K562 (cell line): Measurements from ENCODE around the gene SEH1L. TPM values are rescaled to one million over a fixed set of nuclear protein-coding genes. Genes with fewer than 3 reads are reported as not detected.
"Not testable (repeated sequence)": the region's sequence is repeated elsewhere in the genome, so short reads cannot be mapped to it uniquely, and the experiment has no call there.

Experiments
- ATAC-seq: fragments of 200-7000 bp; cut with Tn5 transposase; 3 replicates; pipeline ENCODE4 v1.9.1; 2020; ENCODE audit warnings: moderate library complexity
- BruUV-seq: library from RNA; stranded (reverse); fragments of 400-500 nt; replicated peaks from 2 replicates; lab custom pipeline; 2021; lab: Mats Ljungman, UMichigan
- CTCF ChIA-PET: fragments of 300-600 bp; formaldehyde crosslinking; extraction: SDS; loops from one replicate; lab custom pipeline; 2021; ENCODE audit warnings: low intra/inter-chr PET ratio; lab: Yijun Ruan, JAX
- POLR2A ChIA-PET: fragments of 300-600, 350-650 bp; sonication (Branson Sonifier 250); formaldehyde crosslinking; extraction: SDS; loops from one replicate; lab custom pipeline; 2021; ENCODE audit warnings: antibody characterized with exemption, inconsistent platforms; lab: Yijun Ruan, JAX
- DNase-seq, 4 experiments: peaks; one replicate each; pipeline versions ENCODE4 v3.0.0 to v3.0.0-alpha.2; 2011 to 2018; ENCODE audit warnings: low spot score in 3 of 4, mixed read lengths in 3 of 4; ENCODE audit errors: extremely low read depth in 1 of 4
- FAIRE-seq: peaks from 2 replicates; lab custom pipeline; 2011; peaks lifted over from hg19 to GRCh38; lab: Jason Lieb, UNC
- H2AFZ ChIP-seq: 2 replicates; pipeline ENCODE4 v1.6.0; 2011; ENCODE audit warnings: low read depth, low read length, control low read depth, inconsistent platforms
- H3K27ac ChIP-seq: fragments of 200-600 bp; 3 replicates; pipeline ENCODE4 v1.8.0; 2011; ENCODE audit warnings: low read depth, mild to moderate bottlenecking, control low read depth, inconsistent platforms, low read length, moderate library complexity, mixed read lengths; ENCODE audit errors: extremely low read depth
- H3K27me3 ChIP-seq, 2 experiments: fragments of 300-600 bp in 1 of 2; 2 replicates in 1 of 2; 3 replicates in 1 of 2; pipeline versions ENCODE4 v1.6.0 to v1.8.0; 2011; ENCODE audit warnings: inconsistent platforms in 2 of 2, low read length in 2 of 2, mild to moderate bottlenecking in 1 of 2, mixed read lengths in 1 of 2, moderate library complexity in 1 of 2; ENCODE audit not compliant: control insufficient read depth in 2 of 2, insufficient read depth in 2 of 2
- H3K36me3 ChIP-seq: fragments of 300-600 bp; 3 replicates; pipeline ENCODE4 v1.8.0; 2011; ENCODE audit warnings: mild to moderate bottlenecking, low read length, inconsistent platforms; ENCODE audit not compliant: control insufficient read depth, insufficient read depth
- H3K4me1 ChIP-seq, 2 experiments: fragments of 200-600 bp in 1 of 2; replicated peaks in 1 of 2; 2 replicates in 1 of 2; 3 replicates in 1 of 2; pipeline versions ENCODE4 v1.5.1 to v1.8.0; 2011; ENCODE audit warnings: inconsistent platforms in 2 of 2, low read length in 2 of 2, mild to moderate bottlenecking in 1 of 2, mixed read lengths in 1 of 2, moderate library complexity in 1 of 2; ENCODE audit not compliant: control insufficient read depth in 2 of 2, insufficient read depth in 2 of 2
- H3K4me2 ChIP-seq: 2 replicates; pipeline ENCODE4 v1.6.1; 2011; ENCODE audit warnings: low read length, control low read depth, inconsistent platforms, mixed read lengths; ENCODE audit not compliant: insufficient read depth
- H3K4me3 ChIP-seq: fragments of 200-600 bp; sonication (generic), shearing (Covaris generic); 2 replicates; pipeline ENCODE4 v1.5.1; 2016; ENCODE audit warnings: control low read depth, inconsistent platforms
- H3K79me2 ChIP-seq: fragments of 200-600 bp; 3 replicates; pipeline ENCODE4 v1.8.0; 2011; ENCODE audit warnings: low read length, inconsistent platforms; ENCODE audit not compliant: control insufficient read depth, insufficient read depth
- H3K9ac ChIP-seq, 2 experiments: 2 replicates each; pipeline versions ENCODE4 v1.6.0 to v1.6.1; 2011; ENCODE audit warnings: low read depth in 2 of 2, low read length in 2 of 2, control low read depth in 1 of 2, inconsistent platforms in 1 of 2, mild to moderate bottlenecking in 1 of 2, mixed read lengths in 1 of 2; ENCODE audit not compliant: insufficient read depth in 1 of 2
- H3K9me1 ChIP-seq: one replicate; pipeline ENCODE4 v1.6.0; 2011; ENCODE audit warnings: inconsistent platforms, mild to moderate bottlenecking, low read length, moderate library complexity; ENCODE audit not compliant: control insufficient read depth, insufficient read depth
- H3K9me3 ChIP-seq: replicated peaks from 2 replicates; pipeline ENCODE4 v1.5.1; 2011; ENCODE audit warnings: low read depth, low read length, inconsistent platforms; ENCODE audit not compliant: control insufficient read depth, insufficient read depth
- H4K20me1 ChIP-seq: replicated peaks from 2 replicates; pipeline ENCODE4 v1.6.1; 2011; ENCODE audit warnings: low read length, inconsistent platforms, mixed read lengths; ENCODE audit not compliant: control insufficient read depth, insufficient read depth
- ARID1B ChIP-seq: fragments of 450-650 bp; IDR thresholded peaks from 2 replicates; pipeline ENCODE4 v1.6.1; 2016; ENCODE audit warnings: antibody characterized with exemption, mild to moderate bottlenecking, inconsistent platforms
- CBFA2T2 ChIP-seq: fragments of 450-650 bp; conservative IDR thresholded peaks from 2 replicates; pipeline ENCODE4 v1.6.1; 2017; ENCODE audit warnings: mild to moderate bottlenecking
- CBFA2T3 ChIP-seq: fragments of 450-650 bp; IDR thresholded peaks from 2 replicates; pipeline ENCODE4 v1.6.1; 2017
- GATA2 ChIP-seq: sonication (generic); formaldehyde crosslinking; IDR thresholded peaks from 2 replicates; pipeline ENCODE4 v1.4.0; 2020; ENCODE audit warnings: mild to moderate bottlenecking, missing genetic modification reagents
- HMBOX1 ChIP-seq: sonication (generic); IDR thresholded peaks from 2 replicates; pipeline ENCODE4 v1.6.1; 2016
- KDM1A ChIP-seq, 2 experiments: fragments of 450-650 bp; IDR thresholded peaks; 2 replicates each; pipeline ENCODE4 v1.6.1; 2016; ENCODE audit warnings: mild to moderate bottlenecking in 2 of 2
- MTA2 ChIP-seq: fragments of 450-650 bp; IDR thresholded peaks from 2 replicates; pipeline ENCODE4 v1.6.1; 2016; ENCODE audit warnings: low read depth
- NCOR1 ChIP-seq: fragments of 450-650 bp; IDR thresholded peaks from 2 replicates; pipeline ENCODE4 v1.6.1; 2016; ENCODE audit warnings: mild to moderate bottlenecking, moderate library complexity
- SMARCA4 ChIP-seq: fragments of 450-650 bp; IDR thresholded peaks from 2 replicates; pipeline ENCODE4 v1.6.1; 2016
- SMARCE1 ChIP-seq: fragments of 450-650 bp; IDR thresholded peaks from 2 replicates; pipeline ENCODE4 v1.7.1; 2016; ENCODE audit warnings: mild to moderate bottlenecking
- SOX6 ChIP-seq: fragments of 450-650 bp; IDR thresholded peaks from 2 replicates; pipeline ENCODE4 v1.6.1; 2014; ENCODE audit warnings: mild to moderate bottlenecking
- STAT5A ChIP-seq: IDR thresholded peaks from 2 replicates; pipeline ENCODE4 v1.6.1; 2012; ENCODE audit warnings: low read length, inconsistent platforms, borderline replicate concordance
- TAL1 ChIP-seq: fragments of 450-650 bp; IDR thresholded peaks from 2 replicates; pipeline ENCODE4 v1.6.1; 2016; ENCODE audit warnings: mild to moderate bottlenecking
- TCF3 ChIP-seq: sonication (generic); formaldehyde crosslinking; IDR thresholded peaks from 2 replicates; pipeline ENCODE4 v1.4.0; 2020; ENCODE audit warnings: mild to moderate bottlenecking, missing genetic modification reagents
- TEAD4 ChIP-seq, 2 experiments: sonication (generic) in 1 of 2; formaldehyde crosslinking in 1 of 2; IDR thresholded peaks; 2 replicates each; pipeline versions ENCODE4 v1.6.1 to v1.8.0; 2012 to 2022; ENCODE audit warnings: borderline replicate concordance in 1 of 2, inconsistent platforms in 1 of 2, low read length in 1 of 2, mild to moderate bottlenecking in 1 of 2, missing genetic modification reagents in 1 of 2
- WGBS: fragments of 100-300 bp; shearing (Covaris generic); methylation state at CpG from one replicate; pipeline ENCODE4 v1.1.6; 2016; ENCODE audit warnings: low coverage, mixed read lengths; ENCODE audit not compliant: insufficient coverage; ENCODE audit errors: missing lambda C conversion rate; 5-methylcytosine and 5-hydroxymethylcytosine counted together
- in situ Hi-C: fragments of 300-500 bp; cut with MboI; formaldehyde crosslinking; loops from 4 replicates; pipeline ENCODE4 v1.15.0; 2018; ENCODE audit warnings: inconsistent platforms, mixed read lengths
- intact Hi-C: fragments of 100-400 bp; cut with micrococcal nuclease; formaldehyde crosslinking; loops from 2 replicates; pipeline ENCODE4 v1.14.2; 2022
- polyA plus RNA-seq, 8 experiments: library from polyadenylated mRNA; depleted of rRNA in 4 of 8; stranded (reverse) in 5 of 8; unstranded in 3 of 8; fragments of >200 nt; fragmentation: Nextera tagmentation in 2 of 8; fragmentation: Illumina TruSeq in 1 of 8; extraction: Ambion mirVana in 2 of 8; extraction: Trizol in 1 of 8; gene quantifications; 2 replicates each; pipeline versions ENCODE4 v1.2.1 to v1.2.3, GENCODE V29; 2011 to 2014; ENCODE audit warnings: inconsistent platforms in 1 of 8, missing spikeins in 1 of 8
- total RNA-seq, 7 experiments: library from RNA; depleted of rRNA in 6 of 7; stranded (reverse); fragments of >200 nt in 6 of 7; fragmentation: Illumina TruSeq in 2 of 7; extraction: Trizol in 2 of 7; gene quantifications; 2 replicates each; pipeline versions ENCODE4 v1.2.1 to v1.2.3, GENCODE V29; 2011 to 2021; ENCODE audit warnings: low replicate concordance in 1 of 7

SEH1L gene
- total and polyA plus RNA-seq, 9 of the 15 experiments (the other 6 are each of a cell fraction or from before 2014, with no cell fraction given): 62.2 to 180 (median 108) TPM

GRCh38 chr18:12997330-12997729 is 49.5 kb downstream of the SEH1L start:
- BruUV-seq: not testable (repeated sequence)
- intact Hi-C loops: loop anchor here (10.0 kb wide), 1 partner anchor 113 kb away; the partner anchor contains the start of gene PTPN2

More at GRCh38 chr18:12997330-12997729, 49.5 kb downstream of the SEH1L start:
- Histone ChIP-seq H3K27ac (peak overlapping the region; percentile 65; the same call in 1 of the 3 replicates), H3K79me2 (peaks cover 91% of the 10 kb centered on the region), H3K9ac (peak overlapping the region in 1 of 2 experiments; percentile 19; a peak in 1 of 4 replicates), H3K4me2 (peak overlapping the region; percentile 78), H4K20me1 (peaks cover 27% of the 10 kb centered on the region), H3K9me3 (peaks cover 14% of the 10 kb centered on the region; the same call in 1 of the 2 replicates), H3K4me1 (peaks cover 27 to 31% of the 10 kb centered on the region in 2 experiments), H3K36me3 (peaks cover 69% of the 10 kb centered on the region), H3K4me3 (peak overlapping the region; percentile 4; the same call in 1 of the 2 replicates)
- WGBS: 0% methylated on average over 2 of the region's 2 CpGs
- ATAC-seq: peak; percentile 48
- peak; percentile 82 for FAIRE-seq
- TF ChIP-seq MTA2 (peak; percentile 23; the same call in 1 of the 2 replicates), SMARCE1 (0 out of 2 replicates have a peak, but pooled peaks have one; percentile 13), STAT5A (peak; percentile 9; the same call in 1 of the 2 replicates), HMBOX1 (0 out of 2 replicates have a peak, but pooled peaks have one; percentile 51), CBFA2T3 (peak; percentile 76), ARID1B (peak; percentile 68), TCF3 (CRISPR knock-in tag) (peak; percentile 69), SOX6 (0 out of 2 replicates have a peak, but pooled peaks have one; percentile 32), TAL1 (peak; percentile 48; the same call in 1 of the 2 replicates), SMARCA4 (peak; percentile 55), GATA2 (CRISPR knock-in tag) (0 out of 2 replicates have a peak, but pooled peaks have one; percentile 37), NCOR1 (peak; percentile 62; the same call in 1 of the 2 replicates), KDM1A (IDR thresholded peaks at IDR 0.05) (peak in 1 of 2 experiments; percentile 17; a peak in 2 of 4 replicates), TEAD4 (IDR thresholded peaks at IDR 0.05; ENCODE audit: low read length) (peak; percentile 63), CBFA2T2 (peak; percentile 56)
- in situ Hi-C loops; CTCF ChIA-PET; H3K9me1 ChIP-seq; H3K27me3 ChIP-seq; DNase-seq; H2AFZ ChIP-seq; TF ChIP-seq TEAD4 (CRISPR knock-in tag; IDR thresholded peaks at IDR 0.05; ENCODE audit: borderline replicate concordance): not testable (repeated sequence)
- POLR2A ChIA-PET: interaction anchor here (1.2 to 1.6 kb wide), 2 partner anchors 8 to 67 kb away, joined by 3 to 5 read pairs; no protein-coding TSS in a partner anchor
